NCI-H1417 (cell line): ENCODE measurements around the gene TAF1.
"Not testable (repeated sequence)": the region's sequence is repeated elsewhere in the genome, so short reads cannot be mapped to it uniquely, and the experiment has no call there.

ENCODE experiments used
- DNase-seq, 3 experiments: peaks; one replicate each; lab custom pipeline; 2025; lab: John Stamatoyannopoulos, UW

The TAF1 gene

GRCh38 chrX:71365875-71366673 is at the start of gene TAF1:
TSS of gene TAF1 (plus strand) at chrX:71366357. CDS start at chrX:71366375, 18 bp downstream.
- peak; percentile 92 to 98 (median 94) for DNase-seq

- not testable (repeated sequence) for DNase-seq
These were observed 49.2 kb upstream of the TAF1 start for GRCh38 chrX:71316959-71317358.

- no peak for DNase-seq
These were observed 46.0 kb upstream of the TAF1 start for GRCh38 chrX:71320126-71320525.

GRCh38 chrX:71321731-71322130 is 44.4 kb upstream of the TAF1 start:
- no peak for DNase-seq

GRCh38 chrX:71324452-71324851 is 41.7 kb upstream of the TAF1 start:
- DNase-seq = not testable (repeated sequence)

GRCh38 chrX:71326394-71326793 is 39.8 kb upstream of the TAF1 start:
- DNase-seq = no peak

GRCh38 chrX:71349151-71349665 is 16.9 kb upstream of the TAF1 start:
- not testable (repeated sequence) for DNase-seq

GRCh38 chrX:71349867-71350266 is 16.3 kb upstream of the TAF1 start:
- DNase-seq = not testable (repeated sequence)

GRCh38 chrX:71352439-71352838 is 13.7 kb upstream of the TAF1 start:
- not testable (repeated sequence) for DNase-seq

- DNase-seq = no peak
These were observed 1.9 kb upstream of the TAF1 start for GRCh38 chrX:71364221-71364620.

- DNase-seq = no peak
These were observed 742 bp upstream of the TAF1 start for GRCh38 chrX:71365356-71365874.

- peak in 2 of 3 experiments; percentile 34 to 53 for DNase-seq
These were observed 608 bp downstream of the TAF1 start for GRCh38 chrX:71366674-71367256.

GRCh38 chrX:71367396-71367795 is 1.2 kb downstream of the TAF1 start:
- peak in 1 of 3 experiments; percentile 32 for DNase-seq

- DNase-seq = no peak
These were observed 6.2 kb downstream of the TAF1 start for GRCh38 chrX:71372388-71372787.

GRCh38 chrX:71378732-71379131 is 12.6 kb downstream of the TAF1 start:
- DNase-seq = no peak

GRCh38 chrX:71391725-71392124 is 25.6 kb downstream of the TAF1 start:
- DNase-seq = not testable (repeated sequence)

- no peak for DNase-seq
These were observed 27.8 kb downstream of the TAF1 start for GRCh38 chrX:71393919-71394318.

- no peak for DNase-seq
These were observed 30.4 kb downstream of the TAF1 start for GRCh38 chrX:71396576-71396975.

GRCh38 chrX:71400710-71401109 is 34.6 kb downstream of the TAF1 start:
- DNase-seq = no peak

- DNase-seq = not testable (repeated sequence)
These were observed 50.1 kb downstream of the TAF1 start for GRCh38 chrX:71416260-71416659.

GRCh38 chrX:71420686-71421085 is 54.5 kb downstream of the TAF1 start:
- DNase-seq = no peak

- no peak for DNase-seq
These were observed 66.6 kb downstream of the TAF1 start for GRCh38 chrX:71432733-71433132.

- DNase-seq = no peak
These were observed 72.6 kb downstream of the TAF1 start for GRCh38 chrX:71438750-71439149.
